Measurements from ENCODE around the gene CADPS. TPM values are rescaled to one million over a fixed set of nuclear protein-coding genes. Genes with fewer than 3 reads are reported as not detected.

The CADPS gene
- total RNA-seq, 2 experiments from 2014 or later, result 61.3 to 68.6 TPM

- Histone ChIP-seq H3K79me2 (ENCODE audit: insufficient read depth, low read depth, low read length) (no peaks in the 10 kb centered on the region), H4K20me1 (ENCODE audit: insufficient read depth, low read length) (no peaks in the 10 kb centered on the region), H3K4me1 (ENCODE audit: insufficient read depth, low read length, poor library complexity, severe bottlenecking) (peaks cover 7% of the 10 kb centered on the region), H3K9me3 (ENCODE audit: low read length) (no peaks in the 10 kb centered on the region), H3K9me2 (ENCODE audit: insufficient read depth, low read length) (no peaks in the 10 kb centered on the region), H3K4me3 (ENCODE audit: low read depth, low read length, poor library complexity, severe bottlenecking) (no peak overlapping the region), H3K36me3 (ENCODE audit: insufficient read depth, low read length) (no peaks in the 10 kb centered on the region), H2AFZ (ENCODE audit: low read length) (no peak overlapping the region), H3K4me2 (ENCODE audit: low read length) (no peak overlapping the region), H3K27ac (ENCODE audit: low read depth, low read length, poor library complexity, severe bottlenecking) (no peak overlapping the region)
- TF ChIP-seq, protein P1, sequence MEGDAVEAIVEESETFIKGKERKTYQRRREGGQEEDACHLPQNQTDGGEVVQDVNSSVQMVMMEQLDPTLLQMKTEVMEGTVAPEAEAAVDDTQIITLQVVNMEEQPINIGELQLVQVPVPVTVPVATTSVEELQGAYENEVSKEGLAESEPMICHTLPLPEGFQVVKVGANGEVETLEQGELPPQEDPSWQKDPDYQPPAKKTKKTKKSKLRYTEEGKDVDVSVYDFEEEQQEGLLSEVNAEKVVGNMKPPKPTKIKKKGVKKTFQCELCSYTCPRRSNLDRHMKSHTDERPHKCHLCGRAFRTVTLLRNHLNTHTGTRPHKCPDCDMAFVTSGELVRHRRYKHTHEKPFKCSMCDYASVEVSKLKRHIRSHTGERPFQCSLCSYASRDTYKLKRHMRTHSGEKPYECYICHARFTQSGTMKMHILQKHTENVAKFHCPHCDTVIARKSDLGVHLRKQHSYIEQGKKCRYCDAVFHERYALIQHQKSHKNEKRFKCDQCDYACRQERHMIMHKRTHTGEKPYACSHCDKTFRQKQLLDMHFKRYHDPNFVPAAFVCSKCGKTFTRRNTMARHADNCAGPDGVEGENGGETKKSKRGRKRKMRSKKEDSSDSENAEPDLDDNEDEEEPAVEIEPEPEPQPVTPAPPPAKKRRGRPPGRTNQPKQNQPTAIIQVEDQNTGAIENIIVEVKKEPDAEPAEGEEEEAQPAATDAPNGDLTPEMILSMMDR (conservative IDR thresholded peaks at IDR 0.05; ENCODE audit: low read length), result no peak
- no peak for TF ChIP-seq EZH2phosphoT487 (IDR thresholded peaks at IDR 0.05; ENCODE audit: borderline replicate concordance, low read depth, low read length)
- no peak for DNase-seq (ENCODE audit: low spot score)
- ChIA-PET POLR2A (interaction anchor here (0.6 to 1.2 kb wide), 6 partner anchors 9 to 38 kb away, joined by 3 to 4 read pairs (median 3); no protein-coding TSS in a partner anchor), CTCF (ENCODE audit: unreplicated experiment) (interaction anchor here (0.6 kb wide), 1 partner anchor 14 kb away, joined by 3 read pairs; no protein-coding TSS in a partner anchor)
- intact Hi-C loops (cut with micrococcal nuclease; ENCODE audit: unreplicated experiment), result no loop called here
- no TSS peak for BruUV-seq (replicated peaks)
Observed at GRCh38 chr3:62771331-62772072, 103.7 kb downstream of the CADPS start.

GRCh38 chr3:62768896-62769295 lies 106.3 kb downstream of the CADPS start:
- ChIA-PET POLR2A (interaction anchor here (0.6 to 3.7 kb wide), 7 partner anchors 9 to 100 kb away, joined by 3 to 15 read pairs (median 4); no protein-coding TSS in a partner anchor), CTCF (ENCODE audit: unreplicated experiment) (no interaction called here)
- H3K36me3 ChIP-seq (ENCODE audit: insufficient read depth, low read length), result no peaks in the 10 kb centered on the region
- DNase-seq (ENCODE audit: low spot score), result no peak
- peaks cover 7% of the 10 kb centered on the region for H3K4me1 ChIP-seq (ENCODE audit: insufficient read depth, low read length, poor library complexity, severe bottlenecking)
- intact Hi-C loops (cut with micrococcal nuclease; ENCODE audit: unreplicated experiment), result no loop called here
- no peak overlapping the region for H2AFZ ChIP-seq (ENCODE audit: low read length)
- H3K27ac ChIP-seq (ENCODE audit: low read depth, low read length, poor library complexity, severe bottlenecking), result no peak overlapping the region
- no peaks in the 10 kb centered on the region for H3K9me3 ChIP-seq (ENCODE audit: low read length)
- H3K4me2 ChIP-seq (ENCODE audit: low read length), result no peak overlapping the region
- H3K9me2 ChIP-seq (ENCODE audit: insufficient read depth, low read length), result no peaks in the 10 kb centered on the region
- TF ChIP-seq, protein P1 (conservative IDR thresholded peaks at IDR 0.05; ENCODE audit: low read length), result no peak
- no peak for TF ChIP-seq EZH2phosphoT487 (IDR thresholded peaks at IDR 0.05; ENCODE audit: borderline replicate concordance, low read depth, low read length)
- H3K79me2 ChIP-seq (ENCODE audit: insufficient read depth, low read depth, low read length), result no peaks in the 10 kb centered on the region
- H4K20me1 ChIP-seq (ENCODE audit: insufficient read depth, low read length), result no peaks in the 10 kb centered on the region
- BruUV-seq (replicated peaks), result no TSS peak
- H3K4me3 ChIP-seq (ENCODE audit: low read depth, low read length, poor library complexity, severe bottlenecking), result no peak overlapping the region

DNA sequence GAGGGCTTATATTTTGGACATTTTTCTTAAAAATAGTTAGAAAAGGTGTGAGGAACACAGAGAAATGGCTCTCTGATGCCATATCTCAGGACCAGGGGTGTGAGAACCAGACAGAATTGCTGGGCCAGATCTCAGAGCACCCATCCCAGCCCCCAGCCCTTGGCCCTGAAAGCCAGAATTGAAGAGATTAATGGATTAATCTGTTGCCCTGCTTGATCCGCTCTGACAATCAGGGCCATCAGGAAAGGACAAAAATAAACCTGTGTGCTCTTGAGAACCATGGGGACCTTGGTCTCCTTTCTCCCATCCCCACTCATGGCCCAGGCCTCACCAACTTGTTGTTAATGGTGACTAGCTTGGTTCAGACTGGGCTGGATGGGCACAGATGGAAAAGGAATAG lies 113.5 kb downstream of the CADPS start:
- Histone ChIP-seq H3K27ac (ENCODE audit: low read depth, low read length, poor library complexity, severe bottlenecking) (no peak overlapping the region), H2AFZ (ENCODE audit: low read length) (no peak overlapping the region), H3K4me3 (ENCODE audit: low read depth, low read length, poor library complexity, severe bottlenecking) (no peak overlapping the region), H3K36me3 (ENCODE audit: insufficient read depth, low read length) (peaks cover 5% of the 10 kb centered on the region; the same call in 1 of the 2 replicates), H3K9me3 (ENCODE audit: low read length) (no peaks in the 10 kb centered on the region), H4K20me1 (ENCODE audit: insufficient read depth, low read length) (no peaks in the 10 kb centered on the region), H3K4me2 (ENCODE audit: low read length) (no peak overlapping the region), H3K4me1 (ENCODE audit: insufficient read depth, low read length, poor library complexity, severe bottlenecking) (peaks cover 22% of the 10 kb centered on the region), H3K9me2 (ENCODE audit: insufficient read depth, low read length) (no peaks in the 10 kb centered on the region), H3K79me2 (ENCODE audit: insufficient read depth, low read depth, low read length) (no peaks in the 10 kb centered on the region)
- CTCF ChIA-PET (ENCODE audit: unreplicated experiment), result no interaction called here
- DNase-seq (ENCODE audit: low spot score), result no peak
- POLR2A ChIA-PET, result interaction anchor here (0.6 kb wide), 1 partner anchor 11 kb away, joined by 5 read pairs; no protein-coding TSS in a partner anchor
- intact Hi-C loops (cut with micrococcal nuclease; ENCODE audit: unreplicated experiment), result no loop called here
- BruUV-seq (replicated peaks), result no TSS peak
- TF ChIP-seq EZH2phosphoT487 (IDR thresholded peaks at IDR 0.05; ENCODE audit: borderline replicate concordance, low read depth, low read length), result no peak
- TF ChIP-seq, protein P1 (conservative IDR thresholded peaks at IDR 0.05; ENCODE audit: low read length), result no peak

Measured in OCI-LY7 (cell line).